ENCODE measurements around the gene KIFBP. TPM values are rescaled to one million over a fixed set of nuclear protein-coding genes. Genes with fewer than 3 reads are reported as not detected.

KIFBP gene
- total RNA-seq, 1 experiment from 2014 or later, result 26.9 TPM

DNA sequence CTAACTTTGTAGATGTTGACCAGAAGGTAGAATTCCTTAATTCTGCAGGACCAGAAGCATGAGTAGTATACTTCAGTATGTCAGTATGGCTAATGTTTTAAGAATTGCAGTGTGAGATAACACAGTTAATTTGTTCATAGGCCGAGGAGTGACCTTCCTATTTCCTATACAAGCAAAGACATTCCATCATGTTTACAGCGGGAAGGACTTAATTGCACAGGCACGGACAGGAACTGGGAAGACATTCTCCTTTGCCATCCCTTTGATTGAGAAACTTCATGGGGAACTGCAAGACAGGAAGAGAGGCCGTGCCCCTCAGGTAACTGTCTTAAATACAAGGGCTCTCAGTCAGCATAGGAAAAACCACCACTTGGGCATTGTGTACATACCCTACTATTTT lies 25.5 kb upstream of the KIFBP start:
- Histone ChIP-seq H3K4me2 (ENCODE audit: low read length) (no peak overlapping the region), H3K4me1 (ENCODE audit: control insufficient read depth in 1 of 2, insufficient read depth in 2 of 2, low read length in 2 of 2) (no peaks in the 10 kb centered on the region), H3K36me3 (ENCODE audit: control insufficient read depth in 1 of 2, insufficient read depth in 2 of 2, low read length in 2 of 2) (peaks cover 69 to 81% of the 10 kb centered on the region in 2 experiments), H3K79me2 (ENCODE audit: insufficient read depth, low read length) (peaks cover 99% of the 10 kb centered on the region), H2AFZ (ENCODE audit: low read depth, low read length, poor library complexity, severe bottlenecking) (no peak overlapping the region), H3K4me3 (replicated peaks in 1 of 2; ENCODE audit: low read depth in 1 of 2, low read length in 2 of 2) (no peak overlapping the region), H3K9me3 (ENCODE audit: control insufficient read depth in 1 of 2, insufficient read depth in 1 of 2, low read depth in 1 of 2, low read length in 2 of 2) (no peaks in the 10 kb centered on the region), H4K20me1 (ENCODE audit: insufficient read depth) (peaks cover 59% of the 10 kb centered on the region; the same call in 1 of the 2 replicates), H3K9ac (ENCODE audit: low read length) (no peak overlapping the region), H3K27me3 (ENCODE audit: insufficient read depth, low read length) (no peaks in the 10 kb centered on the region), H3K9me2 (ENCODE audit: insufficient read depth) (no peaks in the 10 kb centered on the region), H3K27ac (ENCODE audit: low read depth, low read length) (no peak overlapping the region)
- BruUV-seq (replicated peaks), result no TSS peak
- RAD21 ChIA-PET (ENCODE audit: low non-redundant PET in 1 of 2, low total read pairs in 2 of 2, uncharacterized antibody in 2 of 2, unreplicated experiment in 2 of 2), result no interaction called here
- ATAC-seq, result no peak
- CTCF ChIA-PET, result no interaction called here
- TF ChIP-seq, protein P1, sequence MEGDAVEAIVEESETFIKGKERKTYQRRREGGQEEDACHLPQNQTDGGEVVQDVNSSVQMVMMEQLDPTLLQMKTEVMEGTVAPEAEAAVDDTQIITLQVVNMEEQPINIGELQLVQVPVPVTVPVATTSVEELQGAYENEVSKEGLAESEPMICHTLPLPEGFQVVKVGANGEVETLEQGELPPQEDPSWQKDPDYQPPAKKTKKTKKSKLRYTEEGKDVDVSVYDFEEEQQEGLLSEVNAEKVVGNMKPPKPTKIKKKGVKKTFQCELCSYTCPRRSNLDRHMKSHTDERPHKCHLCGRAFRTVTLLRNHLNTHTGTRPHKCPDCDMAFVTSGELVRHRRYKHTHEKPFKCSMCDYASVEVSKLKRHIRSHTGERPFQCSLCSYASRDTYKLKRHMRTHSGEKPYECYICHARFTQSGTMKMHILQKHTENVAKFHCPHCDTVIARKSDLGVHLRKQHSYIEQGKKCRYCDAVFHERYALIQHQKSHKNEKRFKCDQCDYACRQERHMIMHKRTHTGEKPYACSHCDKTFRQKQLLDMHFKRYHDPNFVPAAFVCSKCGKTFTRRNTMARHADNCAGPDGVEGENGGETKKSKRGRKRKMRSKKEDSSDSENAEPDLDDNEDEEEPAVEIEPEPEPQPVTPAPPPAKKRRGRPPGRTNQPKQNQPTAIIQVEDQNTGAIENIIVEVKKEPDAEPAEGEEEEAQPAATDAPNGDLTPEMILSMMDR (IDR thresholded peaks at IDR 0.05 in 2 of 3, conservative IDR thresholded peaks at IDR 0.05 in 1 of 3; ENCODE audit: borderline replicate concordance in 1 of 3, insufficient read depth in 1 of 3, low read depth in 2 of 3, low read length in 2 of 3), result no peak
- TF ChIP-seq JUND (IDR thresholded peaks at IDR 0.05), result no peak
- no peak for TF ChIP-seq SRF (IDR thresholded peaks at IDR 0.05; ENCODE audit: low read depth)
- no peak for TF ChIP-seq SP1 (IDR thresholded peaks at IDR 0.05; ENCODE audit: low read depth)
- TF ChIP-seq POLR2AphosphoS5 (IDR thresholded peaks at IDR 0.05; ENCODE audit: low read depth, low read length), result no peak
- no peak for TF ChIP-seq ZFX (IDR thresholded peaks at IDR 0.05)
- TF ChIP-seq SIN3A (IDR thresholded peaks at IDR 0.05; ENCODE audit: low read depth), result no peak
- no peak for TF ChIP-seq ZNF274 (IDR thresholded peaks at IDR 0.05; ENCODE audit: low read depth, low read length)
- TF ChIP-seq, protein P2, sequence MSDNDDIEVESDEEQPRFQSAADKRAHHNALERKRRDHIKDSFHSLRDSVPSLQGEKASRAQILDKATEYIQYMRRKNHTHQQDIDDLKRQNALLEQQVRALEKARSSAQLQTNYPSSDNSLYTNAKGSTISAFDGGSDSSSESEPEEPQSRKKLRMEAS (IDR thresholded peaks at IDR 0.05), result no peak
- no peak for TF ChIP-seq ELF1 (IDR thresholded peaks at IDR 0.05; ENCODE audit: borderline replicate concordance, low read depth)
- TF ChIP-seq FOSL1 (IDR thresholded peaks at IDR 0.05; ENCODE audit: low read depth), result no peak
- TF ChIP-seq, protein P3, sequence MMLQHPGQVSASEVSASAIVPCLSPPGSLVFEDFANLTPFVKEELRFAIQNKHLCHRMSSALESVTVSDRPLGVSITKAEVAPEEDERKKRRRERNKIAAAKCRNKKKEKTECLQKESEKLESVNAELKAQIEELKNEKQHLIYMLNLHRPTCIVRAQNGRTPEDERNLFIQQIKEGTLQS (IDR thresholded peaks at IDR 0.05), result no peak
- no peak for TF ChIP-seq TCF7L2 (IDR thresholded peaks at IDR 0.05; ENCODE audit: borderline replicate concordance, extremely low read depth, insufficient read depth, insufficient read length)
- no peak for TF ChIP-seq EZH2 (IDR thresholded peaks at IDR 0.05)
- TF ChIP-seq CBX3 (IDR thresholded peaks at IDR 0.05; ENCODE audit: low read depth), result no peak
- no peak for TF ChIP-seq YY1 (IDR thresholded peaks at IDR 0.05; ENCODE audit: extremely low read depth, insufficient replicate concordance, low read depth, low read length)
- no peak for TF ChIP-seq EZH2phosphoT487 (IDR thresholded peaks at IDR 0.05; ENCODE audit: borderline replicate concordance)
- no peak for DNase-seq (ENCODE audit: low read depth, low spot score)
- POLR2A ChIA-PET, result no interaction called here
- intact Hi-C loops (cut with micrococcal nuclease), result no loop called here
